SK-N-SH (cell line): ENCODE data around the gene RDH14. TPM values are rescaled to one million over a fixed set of nuclear protein-coding genes. Genes with fewer than 3 reads are reported as not detected.
A peak's percentile ranks its signal among the peaks of the same experiment; 100 is the strongest.

Experiments
- CTCF ChIA-PET: fragments of 300-600, 350-600 bp; formaldehyde crosslinking; extraction: SDS; loops from one replicate; lab custom pipeline; 2021; lab: Yijun Ruan, JAX
- POLR2A ChIA-PET: fragments of 350-600 bp; sonication (Branson Sonifier 250); formaldehyde crosslinking; extraction: SDS; loops from one replicate; lab custom pipeline; 2020; ENCODE audit warnings: antibody characterized with exemption, inconsistent platforms; lab: Yijun Ruan, JAX
- DNase-seq: peaks from one replicate; pipeline ENCODE4 v3.0.0; 2012
- H2AFZ ChIP-seq: fragments of 200-600 bp; sonication (generic); 2 replicates; pipeline ENCODE4 v1.8.1; 2016; ENCODE audit warnings: antibody characterized with exemption, mild to moderate bottlenecking, low read depth
- H3F3A ChIP-seq: fragments of 200-600 bp; sonication (generic); replicated peaks from 2 replicates; pipeline ENCODE3; 2016; ENCODE audit warnings: antibody characterized with exemption, mild to moderate bottlenecking; ENCODE audit not compliant: insufficient read depth
- H3K27ac ChIP-seq, 2 experiments: fragments of 200-500 bp in 1 of 2; fragments of 200-600 bp in 1 of 2; sonication (Bioruptor generic) in 1 of 2; sonication (generic), shearing (Covaris generic) in 1 of 2; 2 replicates each; pipeline versions ENCODE4 v1.5.1 to v1.6.1; 2014 to 2016; ENCODE audit warnings: low read depth in 2 of 2, inconsistent platforms in 1 of 2, low read length in 1 of 2, mild to moderate bottlenecking in 1 of 2, mixed read lengths in 1 of 2
- H3K27me3 ChIP-seq: fragments of 200-600 bp; sonication (generic), shearing (Covaris generic); 2 replicates; pipeline ENCODE4 v1.6.1; 2016; ENCODE audit warnings: mixed run types; ENCODE audit not compliant: insufficient read depth
- H3K36me3 ChIP-seq, 2 experiments: fragments of 200-500 bp in 1 of 2; fragments of 200-600 bp in 1 of 2; sonication (Bioruptor generic) in 1 of 2; sonication (generic) in 1 of 2; replicated peaks in 1 of 2; 2 replicates each; pipeline versions ENCODE3 to v1.5.1; 2014 to 2016; ENCODE audit warnings: low read length in 1 of 2, mild to moderate bottlenecking in 1 of 2; ENCODE audit not compliant: insufficient read depth in 2 of 2, control insufficient read depth in 1 of 2
- H3K4me1 ChIP-seq, 2 experiments: fragments of 200-500 bp in 1 of 2; fragments of 200-600 bp in 1 of 2; sonication (Bioruptor generic) in 1 of 2; sonication (generic), shearing (Covaris generic) in 1 of 2; 2 replicates each; pipeline versions ENCODE4 v1.5.1 to v1.6.1; 2014 to 2016; ENCODE audit warnings: low read depth in 1 of 2, low read length in 1 of 2, mixed run types in 1 of 2; ENCODE audit not compliant: insufficient read depth in 2 of 2, control insufficient read depth in 1 of 2
- H3K4me2 ChIP-seq: fragments of 200-600 bp; sonication (generic), shearing (Covaris generic); 2 replicates; pipeline ENCODE4 v1.6.1; 2017; ENCODE audit warnings: mixed run types
- H3K4me3 ChIP-seq, 2 experiments: fragments of 200-500 bp in 1 of 2; fragments of 200-600 bp in 1 of 2; sonication (Bioruptor generic) in 1 of 2; sonication (generic), shearing (Covaris generic) in 1 of 2; 2 replicates each; pipeline versions ENCODE4 v1.5.1 to v1.8.1; 2014 to 2016; ENCODE audit warnings: low read depth in 2 of 2, inconsistent platforms in 1 of 2, low read length in 1 of 2, mild to moderate bottlenecking in 1 of 2, mixed read lengths in 1 of 2, moderate library complexity in 1 of 2
- H3K79me2 ChIP-seq: fragments of 200-600 bp; sonication (generic); 2 replicates; pipeline ENCODE4 v1.8.1; 2017; ENCODE audit warnings: mild to moderate bottlenecking; ENCODE audit not compliant: insufficient read depth
- H3K9ac ChIP-seq: fragments of 200-600 bp; sonication (generic); 2 replicates; pipeline ENCODE4 v1.6.1; 2017; ENCODE audit warnings: mixed run types
- H3K9me2 ChIP-seq: fragments of 200-600 bp; sonication (generic); 2 replicates; pipeline ENCODE4 v1.6.1; 2017; ENCODE audit warnings: mixed run types
- H3K9me3 ChIP-seq: fragments of 200-600 bp; sonication (generic); 2 replicates; pipeline ENCODE4 v1.6.1; 2017; ENCODE audit warnings: mixed run types, mild to moderate bottlenecking, moderate library complexity
- H4K20me1 ChIP-seq: fragments of 200-600 bp; sonication (generic); 2 replicates; pipeline ENCODE4 v1.6.1; 2017; ENCODE audit warnings: mild to moderate bottlenecking, mixed run types; ENCODE audit not compliant: insufficient read depth
- CHD2 ChIP-seq: fragments of 150-350 bp; IDR thresholded peaks from 2 replicates; pipeline ENCODE4 v1.6.1; 2018; ENCODE audit warnings: low read length; ENCODE audit not compliant: partially characterized antibody
- EZH2phosphoT487 ChIP-seq: fragments of 200-600 bp; sonication (generic); IDR thresholded peaks from 2 replicates; pipeline ENCODE4 v1.6.1; 2017; ENCODE audit warnings: low read depth, mixed run types, mild to moderate bottlenecking, antibody characterized with exemption, moderate library complexity, borderline replicate concordance
- MEF2A ChIP-seq: IDR thresholded peaks from 2 replicates; pipeline ENCODE4 v1.4.0; 2012; ENCODE audit warnings: low read depth, borderline replicate concordance
- NFIC ChIP-seq: IDR thresholded peaks from 2 replicates; pipeline ENCODE4 v1.4.0; 2012; ENCODE audit warnings: borderline replicate concordance
- NRF1 ChIP-seq: IDR thresholded peaks from 2 replicates; pipeline ENCODE4 v1.6.1; 2012; ENCODE audit warnings: low read depth, mild to moderate bottlenecking, low read length
- POLR2AphosphoS5 ChIP-seq: IDR thresholded peaks from 2 replicates; pipeline ENCODE4 v1.6.1; 2012; ENCODE audit warnings: low read depth, low read length
- RAD21 ChIP-seq: IDR thresholded peaks from 2 replicates; pipeline ENCODE4 v1.6.1; 2012; ENCODE audit warnings: mild to moderate bottlenecking, low read length
- RCOR1 ChIP-seq: fragments of 150-350 bp; IDR thresholded peaks from 2 replicates; pipeline ENCODE4 v1.6.1; 2017; ENCODE audit warnings: antibody characterized with exemption, low read length
- SIN3A ChIP-seq: IDR thresholded peaks from 2 replicates; pipeline ENCODE4 v1.6.1; 2012; ENCODE audit warnings: low read depth, mild to moderate bottlenecking, low read length, moderate library complexity, borderline replicate concordance
- SMC3 ChIP-seq: IDR thresholded peaks from 2 replicates; pipeline ENCODE4 v1.6.1; 2012; ENCODE audit warnings: low read depth, low read length, improper control_type of control experiment
- TEAD4 ChIP-seq: IDR thresholded peaks from 2 replicates; pipeline ENCODE4 v1.4.0; 2012; ENCODE audit warnings: mild to moderate bottlenecking, borderline replicate concordance; ENCODE audit not compliant: insufficient read depth
- WGBS: methylation state at CpG from one replicate; pipeline ENCODE4 v1.1.6; 2017; ENCODE audit warnings: low lambda C conversion rate; 5-methylcytosine and 5-hydroxymethylcytosine counted together
- polyA plus RNA-seq, 3 experiments: library from polyadenylated mRNA; depleted of rRNA; stranded (reverse); fragments of >200 nt; gene quantifications; 2 replicates each; pipeline ENCODE4 v1.2.3, GENCODE V29; 2012
- TF ChIP-seq, protein P1 (sequence below): IDR thresholded peaks from 2 replicates; pipeline ENCODE4 v1.4.0; 2012; ENCODE audit warnings: low read depth
- TF ChIP-seq, protein P2 (sequence below): fragments of 150-350 bp; IDR thresholded peaks from 2 replicates; pipeline ENCODE4 v1.6.1; 2016; ENCODE audit warnings: mild to moderate bottlenecking, low read depth, low read length
- TF ChIP-seq, protein P3 (sequence below): fragments of 150-350 bp; IDR thresholded peaks from 2 replicates; pipeline ENCODE4 v1.6.1; 2017; ENCODE audit warnings: antibody characterized with exemption, low read length, low read depth, borderline replicate concordance
- TF ChIP-seq, protein P4 (sequence below): IDR thresholded peaks from 2 replicates; pipeline ENCODE4 v1.6.1; 2012; ENCODE audit warnings: mild to moderate bottlenecking, low read depth, low read length, moderate library complexity
- TF ChIP-seq, protein P5 (sequence below): IDR thresholded peaks from 2 replicates; pipeline ENCODE4 v1.4.0; 2012; ENCODE audit warnings: low read depth, borderline replicate concordance

The RDH14 gene
- polyA plus RNA-seq, 1 of the 3 experiments (the other 2 are of a cell fraction): 20.2 TPM

DNA sequence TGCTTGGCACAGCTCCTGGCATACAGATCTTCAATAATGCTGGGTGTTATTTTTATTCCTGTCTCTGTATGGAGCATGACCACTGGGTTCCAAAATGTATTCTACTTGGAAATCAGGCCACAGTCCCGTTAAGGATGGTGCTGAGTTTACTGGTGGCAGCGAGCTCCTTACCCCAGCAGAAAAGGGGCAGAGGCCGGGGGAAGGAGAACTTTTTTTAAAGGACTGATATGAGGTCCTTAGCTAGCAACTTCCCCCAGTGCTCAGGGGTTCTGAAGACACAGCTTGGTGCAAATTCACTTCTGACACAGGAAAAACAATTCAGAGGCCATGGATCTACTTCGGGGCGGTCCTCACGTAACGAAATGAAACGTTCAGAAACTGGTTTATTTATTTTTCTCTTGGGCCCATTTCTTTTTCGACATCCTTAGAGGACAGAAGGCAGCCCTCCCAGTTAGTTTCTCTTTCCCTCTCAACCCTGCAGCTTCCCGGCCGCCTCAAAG lies 872 bp downstream of the RDH14 start:
- Histone ChIP-seq H3F3A (peaks cover 3% of the 10 kb centered on the region), H3K9ac (peak overlapping the region; percentile 88), H2AFZ (no peak overlapping the region), H3K4me2 (peak overlapping the region; percentile 78), H3K27ac (peak overlapping the region; percentile 81 to 93), H4K20me1 (no peaks in the 10 kb centered on the region), H3K4me3 (peak overlapping the region; percentile 86 to 95), H3K9me2 (no peaks in the 10 kb centered on the region), H3K79me2 (peaks cover 70% of the 10 kb centered on the region), H3K4me1 (peaks cover 22 to 28% of the 10 kb centered on the region in 2 experiments; a peak in 3 of 4 replicates), H3K36me3 (peaks cover 45 to 51% of the 10 kb centered on the region in 2 experiments), H3K9me3 (peaks cover 14% of the 10 kb centered on the region; the same call in 1 of the 2 replicates), H3K27me3 (no peaks in the 10 kb centered on the region)
- TF ChIP-seq, protein P1, sequence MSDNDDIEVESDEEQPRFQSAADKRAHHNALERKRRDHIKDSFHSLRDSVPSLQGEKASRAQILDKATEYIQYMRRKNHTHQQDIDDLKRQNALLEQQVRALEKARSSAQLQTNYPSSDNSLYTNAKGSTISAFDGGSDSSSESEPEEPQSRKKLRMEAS: no peak
- TF ChIP-seq NRF1 (no peak), EZH2phosphoT487 (no peak), SMC3 (no peak), TEAD4 (no peak), RAD21 (no peak), SIN3A (no peak), RCOR1 (no peak), MEF2A (no peak)
- TF ChIP-seq, protein P2, sequence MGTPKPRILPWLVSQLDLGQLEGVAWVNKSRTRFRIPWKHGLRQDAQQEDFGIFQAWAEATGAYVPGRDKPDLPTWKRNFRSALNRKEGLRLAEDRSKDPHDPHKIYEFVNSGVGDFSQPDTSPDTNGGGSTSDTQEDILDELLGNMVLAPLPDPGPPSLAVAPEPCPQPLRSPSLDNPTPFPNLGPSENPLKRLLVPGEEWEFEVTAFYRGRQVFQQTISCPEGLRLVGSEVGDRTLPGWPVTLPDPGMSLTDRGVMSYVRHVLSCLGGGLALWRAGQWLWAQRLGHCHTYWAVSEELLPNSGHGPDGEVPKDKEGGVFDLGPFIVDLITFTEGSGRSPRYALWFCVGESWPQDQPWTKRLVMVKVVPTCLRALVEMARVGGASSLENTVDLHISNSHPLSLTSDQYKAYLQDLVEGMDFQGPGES: no peak
- 26% methylated on average over 11 of the region's 11 CpGs for WGBS
- CTCF ChIA-PET: interaction anchor here (1.0 to 4.5 kb wide), 4 partner anchors 34 to 190 kb away, joined by 3 to 31 read pairs (median 4); no protein-coding TSS in a partner anchor
- peak; percentile 18 for DNase-seq
- POLR2A ChIA-PET: interaction anchor here (1.0 to 1.8 kb wide), 5 partner anchors 8 to 46 kb away, joined by 5 to 7 read pairs (median 6); no protein-coding TSS in a partner anchor

DNA sequence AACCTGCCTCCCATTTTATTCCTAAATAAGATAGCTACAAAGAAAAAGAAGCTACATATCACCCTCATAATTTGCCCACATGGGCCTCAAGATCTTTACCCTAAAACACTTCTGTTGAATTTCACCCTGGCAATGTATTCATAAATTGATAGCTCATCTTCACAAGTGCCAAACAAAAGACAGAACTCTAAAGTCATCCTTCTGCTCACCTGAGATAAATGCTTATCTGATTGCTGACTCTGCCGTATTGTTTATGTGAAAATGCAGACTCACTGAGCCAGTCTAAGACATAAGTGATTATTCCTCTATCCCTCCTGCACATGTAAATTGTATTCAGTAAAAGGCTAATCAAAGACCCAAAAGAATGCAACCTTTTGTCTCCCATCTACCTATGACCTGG lies 2.0 kb downstream of the RDH14 start:
- Histone ChIP-seq H3K4me1 (peaks cover 22 to 29% of the 10 kb centered on the region in 2 experiments; a peak in 3 of 4 replicates), H3K4me3 (peak overlapping the region in 1 of 2 experiments; percentile 86; a peak in 3 of 4 replicates), H2AFZ (no peak overlapping the region), H3K9me3 (peaks cover 5% of the 10 kb centered on the region; the same call in 1 of the 2 replicates), H3K4me2 (peak overlapping the region; percentile 78), H3K36me3 (peaks cover 47 to 51% of the 10 kb centered on the region in 2 experiments), H3K27ac (peak overlapping the region in 1 of 2 experiments; percentile 7; a peak in 1 of 4 replicates), H3K9me2 (no peaks in the 10 kb centered on the region), H3K79me2 (peaks cover 80% of the 10 kb centered on the region), H4K20me1 (no peaks in the 10 kb centered on the region), H3F3A (peaks cover 12% of the 10 kb centered on the region), H3K9ac (0 out of 2 replicates have a peak overlapping the region, but pooled peaks have one; percentile 88), H3K27me3 (no peaks in the 10 kb centered on the region)
- no peak for DNase-seq
- ChIA-PET POLR2A (no interaction called here), CTCF (interaction anchor here (0.6 to 4.5 kb wide), 4 partner anchors 12 to 1305 kb away, joined by 4 to 31 read pairs (median 4); no protein-coding TSS in a partner anchor)
- WGBS: 93% methylated on average over 1 of the region's 1 CpG
- TF ChIP-seq, protein P3, sequence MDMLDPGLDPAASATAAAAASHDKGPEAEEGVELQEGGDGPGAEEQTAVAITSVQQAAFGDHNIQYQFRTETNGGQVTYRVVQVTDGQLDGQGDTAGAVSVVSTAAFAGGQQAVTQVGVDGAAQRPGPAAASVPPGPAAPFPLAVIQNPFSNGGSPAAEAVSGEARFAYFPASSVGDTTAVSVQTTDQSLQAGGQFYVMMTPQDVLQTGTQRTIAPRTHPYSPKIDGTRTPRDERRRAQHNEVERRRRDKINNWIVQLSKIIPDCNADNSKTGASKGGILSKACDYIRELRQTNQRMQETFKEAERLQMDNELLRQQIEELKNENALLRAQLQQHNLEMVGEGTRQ: no peak
- TF ChIP-seq RAD21 (no peak), NFIC (no peak), POLR2AphosphoS5 (no peak), CHD2 (no peak), TEAD4 (no peak)
- TF ChIP-seq, protein P4, sequence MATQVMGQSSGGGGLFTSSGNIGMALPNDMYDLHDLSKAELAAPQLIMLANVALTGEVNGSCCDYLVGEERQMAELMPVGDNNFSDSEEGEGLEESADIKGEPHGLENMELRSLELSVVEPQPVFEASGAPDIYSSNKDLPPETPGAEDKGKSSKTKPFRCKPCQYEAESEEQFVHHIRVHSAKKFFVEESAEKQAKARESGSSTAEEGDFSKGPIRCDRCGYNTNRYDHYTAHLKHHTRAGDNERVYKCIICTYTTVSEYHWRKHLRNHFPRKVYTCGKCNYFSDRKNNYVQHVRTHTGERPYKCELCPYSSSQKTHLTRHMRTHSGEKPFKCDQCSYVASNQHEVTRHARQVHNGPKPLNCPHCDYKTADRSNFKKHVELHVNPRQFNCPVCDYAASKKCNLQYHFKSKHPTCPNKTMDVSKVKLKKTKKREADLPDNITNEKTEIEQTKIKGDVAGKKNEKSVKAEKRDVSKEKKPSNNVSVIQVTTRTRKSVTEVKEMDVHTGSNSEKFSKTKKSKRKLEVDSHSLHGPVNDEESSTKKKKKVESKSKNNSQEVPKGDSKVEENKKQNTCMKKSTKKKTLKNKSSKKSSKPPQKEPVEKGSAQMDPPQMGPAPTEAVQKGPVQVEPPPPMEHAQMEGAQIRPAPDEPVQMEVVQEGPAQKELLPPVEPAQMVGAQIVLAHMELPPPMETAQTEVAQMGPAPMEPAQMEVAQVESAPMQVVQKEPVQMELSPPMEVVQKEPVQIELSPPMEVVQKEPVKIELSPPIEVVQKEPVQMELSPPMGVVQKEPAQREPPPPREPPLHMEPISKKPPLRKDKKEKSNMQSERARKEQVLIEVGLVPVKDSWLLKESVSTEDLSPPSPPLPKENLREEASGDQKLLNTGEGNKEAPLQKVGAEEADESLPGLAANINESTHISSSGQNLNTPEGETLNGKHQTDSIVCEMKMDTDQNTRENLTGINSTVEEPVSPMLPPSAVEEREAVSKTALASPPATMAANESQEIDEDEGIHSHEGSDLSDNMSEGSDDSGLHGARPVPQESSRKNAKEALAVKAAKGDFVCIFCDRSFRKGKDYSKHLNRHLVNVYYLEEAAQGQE: no peak
- TF ChIP-seq, protein P5, sequence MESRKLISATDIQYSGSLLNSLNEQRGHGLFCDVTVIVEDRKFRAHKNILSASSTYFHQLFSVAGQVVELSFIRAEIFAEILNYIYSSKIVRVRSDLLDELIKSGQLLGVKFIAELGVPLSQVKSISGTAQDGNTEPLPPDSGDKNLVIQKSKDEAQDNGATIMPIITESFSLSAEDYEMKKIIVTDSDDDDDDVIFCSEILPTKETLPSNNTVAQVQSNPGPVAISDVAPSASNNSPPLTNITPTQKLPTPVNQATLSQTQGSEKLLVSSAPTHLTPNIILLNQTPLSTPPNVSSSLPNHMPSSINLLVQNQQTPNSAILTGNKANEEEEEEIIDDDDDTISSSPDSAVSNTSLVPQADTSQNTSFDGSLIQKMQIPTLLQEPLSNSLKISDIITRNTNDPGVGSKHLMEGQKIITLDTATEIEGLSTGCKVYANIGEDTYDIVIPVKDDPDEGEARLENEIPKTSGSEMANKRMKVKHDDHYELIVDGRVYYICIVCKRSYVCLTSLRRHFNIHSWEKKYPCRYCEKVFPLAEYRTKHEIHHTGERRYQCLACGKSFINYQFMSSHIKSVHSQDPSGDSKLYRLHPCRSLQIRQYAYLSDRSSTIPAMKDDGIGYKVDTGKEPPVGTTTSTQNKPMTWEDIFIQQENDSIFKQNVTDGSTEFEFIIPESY: no peak
- TF ChIP-seq, protein P2: no peak
